CD4-positive, alpha-beta T cell treated with Interferon gamma for 1 hour (primary cell): ENCODE measurements around the gene SRRM3.
"Not testable (repeated sequence)": the region's sequence is repeated elsewhere in the genome, so short reads cannot be mapped to it uniquely, and the experiment has no call there.

Experiments used
- DNase-seq: peaks from one replicate; pipeline ENCODE4 v3.0.0-alpha.2; 2020

The SRRM3 gene

GRCh38 chr7:76201732-76202665 is at the start of gene SRRM3:
Gene SRRM3, plus strand, starts transcription at chr7:76201896. Its CDS starts 33,171 bp downstream, at chr7:76235067.
- peak; percentile 74 for DNase-seq

- no peak for DNase-seq
Measured at GRCh38 chr7:76151932-76152331, 49.8 kb upstream of the SRRM3 start.

- DNase-seq, result peak; percentile 23
Measured at GRCh38 chr7:76153571-76154230, 48.0 kb upstream of the SRRM3 start.

GRCh38 chr7:76155938-76156337 is 45.8 kb upstream of the SRRM3 start:
- peak; percentile 58 for DNase-seq

- not testable (repeated sequence) for DNase-seq
Measured at GRCh38 chr7:76156992-76157685, 44.6 kb upstream of the SRRM3 start.

GRCh38 chr7:76158416-76158815 is 43.3 kb upstream of the SRRM3 start:
- not testable (repeated sequence) for DNase-seq

GRCh38 chr7:76162416-76163170 is 39.1 kb upstream of the SRRM3 start:
- DNase-seq, result not testable (repeated sequence)

- not testable (repeated sequence) for DNase-seq
Measured at GRCh38 chr7:76163812-76164211, 37.9 kb upstream of the SRRM3 start.

- DNase-seq, result no peak
Measured at GRCh38 chr7:76165106-76165972, 36.4 kb upstream of the SRRM3 start.

GRCh38 chr7:76165973-76166403 is 35.7 kb upstream of the SRRM3 start:
- DNase-seq, result no peak

- DNase-seq, result peak; percentile 96
Measured at GRCh38 chr7:76166404-76167255, 35.1 kb upstream of the SRRM3 start.

- no peak for DNase-seq
Measured at GRCh38 chr7:76173566-76174205, 28.0 kb upstream of the SRRM3 start.

- DNase-seq, result not testable (repeated sequence)
Measured at GRCh38 chr7:76176951-76177350, 24.7 kb upstream of the SRRM3 start.

- no peak for DNase-seq
Measured at GRCh38 chr7:76179686-76180085, 22.0 kb upstream of the SRRM3 start.

GRCh38 chr7:76182225-76182960 is 19.3 kb upstream of the SRRM3 start:
- no peak for DNase-seq

GRCh38 chr7:76185187-76185896 is 16.4 kb upstream of the SRRM3 start:
- DNase-seq, result no peak

GRCh38 chr7:76187272-76187671 is 14.4 kb upstream of the SRRM3 start:
- no peak for DNase-seq

GRCh38 chr7:76189276-76189675 is 12.4 kb upstream of the SRRM3 start:
- no peak for DNase-seq
